ENCODE data around the gene TOP2A.
A peak's percentile ranks its signal among the peaks of the same experiment; 100 is the strongest.
"Not testable (repeated sequence)": the region's sequence is repeated elsewhere in the genome, so short reads cannot be mapped to it uniquely, and the experiment has no call there.

The TOP2A gene

GRCh38 chr17:40425741-40426140, 8.0 kb upstream of the TOP2A start:
- DNase-seq = no peak

- peak; percentile 12 for DNase-seq
Measured at GRCh38 chr17:40422990-40423633, 5.4 kb upstream of the TOP2A start.

GRCh38 chr17:40419559-40420331, 2.0 kb upstream of the TOP2A start:
- DNase-seq = peak; percentile 72

GRCh38 chr17:40418428-40418706, 671 bp upstream of the TOP2A start:
- no peak for DNase-seq

GRCh38 chr17:40417258-40417608, 463 bp downstream of the TOP2A start:
- no peak for DNase-seq

- no peak for DNase-seq
Measured at GRCh38 chr17:40416671-40417070, 1.0 kb downstream of the TOP2A start.

- DNase-seq = peak; percentile 53
Measured at GRCh38 chr17:40415390-40415789, 2.3 kb downstream of the TOP2A start.

GRCh38 chr17:40414312-40414711, 3.4 kb downstream of the TOP2A start:
- DNase-seq = not testable (repeated sequence)

GRCh38 chr17:40412880-40413279, 4.8 kb downstream of the TOP2A start:
- DNase-seq = no peak

- no peak for DNase-seq
Measured at GRCh38 chr17:40411821-40412220, 5.9 kb downstream of the TOP2A start.

GRCh38 chr17:40410082-40410481, 7.6 kb downstream of the TOP2A start:
- no peak for DNase-seq

- DNase-seq = not testable (repeated sequence)
Measured at GRCh38 chr17:40409540-40409939, 8.2 kb downstream of the TOP2A start.

- DNase-seq = no peak
Measured at GRCh38 chr17:40407460-40407859, 10.2 kb downstream of the TOP2A start.

- no peak for DNase-seq
Measured at GRCh38 chr17:40404003-40404402, 13.7 kb downstream of the TOP2A start.

- no peak for DNase-seq
Measured at GRCh38 chr17:40402668-40403067, 15.0 kb downstream of the TOP2A start.

GRCh38 chr17:40399185-40399584, 18.5 kb downstream of the TOP2A start:
- peak; percentile 49 for DNase-seq

- DNase-seq = not testable (repeated sequence)
Measured at GRCh38 chr17:40386555-40386954, 31.1 kb downstream of the TOP2A start.

GRCh38 chr17:40382251-40382650, 35.4 kb downstream of the TOP2A start:
- DNase-seq = no peak

GRCh38 chr17:40378966-40379365, 38.7 kb downstream of the TOP2A start:
- DNase-seq = no peak

- no peak for DNase-seq
Measured at GRCh38 chr17:40377832-40378231, 39.9 kb downstream of the TOP2A start.

GRCh38 chr17:40376541-40376940, 41.2 kb downstream of the TOP2A start:
- DNase-seq = not testable (repeated sequence)

- DNase-seq = not testable (repeated sequence)
Measured at GRCh38 chr17:40375786-40376185, 41.9 kb downstream of the TOP2A start.

- DNase-seq = no peak
Measured at GRCh38 chr17:40374821-40375498, 42.7 kb downstream of the TOP2A start.

- no peak for DNase-seq
Measured at GRCh38 chr17:40373999-40374398, 43.7 kb downstream of the TOP2A start.
